IPS-18c (cell line): Measurements from ENCODE around the gene MOB2.
"Not testable (repeated sequence)": the region's sequence is repeated elsewhere in the genome, so short reads cannot be mapped to it uniquely, and the experiment has no call there.

Experiments used
- H3K4me3 ChIP-seq: 2 replicates; pipeline ENCODE4 v1.7.0; 2013; ENCODE audit warnings: low read depth, mild to moderate bottlenecking, low read length, moderate library complexity; ENCODE audit not compliant: insufficient read depth
- H3K9me3 ChIP-seq: one replicate; pipeline ENCODE4 v1.6.1; 2013; ENCODE audit warnings: mild to moderate bottlenecking, low read length, moderate library complexity; ENCODE audit not compliant: control insufficient read depth, insufficient read depth

Gene MOB2

GRCh38 chr11:1445741-1446445, 40.7 kb downstream of the MOB2 start:
- no peak overlapping the region for H3K4me3 ChIP-seq
- H3K9me3 ChIP-seq: no peaks in the 10 kb centered on the region

GRCh38 chr11:1444823-1445422, 41.7 kb downstream of the MOB2 start:
- Histone ChIP-seq H3K9me3 (no peaks in the 10 kb centered on the region), H3K4me3 (no peak overlapping the region)

GRCh38 chr11:1444321-1444720, 42.3 kb downstream of the MOB2 start:
- no peaks in the 10 kb centered on the region for H3K9me3 ChIP-seq
- H3K4me3 ChIP-seq: no peak overlapping the region

GRCh38 chr11:1443737-1444136, 42.8 kb downstream of the MOB2 start:
- H3K4me3 ChIP-seq: no peak overlapping the region
- no peaks in the 10 kb centered on the region for H3K9me3 ChIP-seq

GRCh38 chr11:1442807-1443366, 43.7 kb downstream of the MOB2 start:
- Histone ChIP-seq H3K4me3 (no peak overlapping the region), H3K9me3 (no peaks in the 10 kb centered on the region)

- H3K4me3 ChIP-seq: no peak overlapping the region
- H3K9me3 ChIP-seq: no peaks in the 10 kb centered on the region
These were observed 44.4 kb downstream of the MOB2 start for GRCh38 chr11:1442163-1442562.

- Histone ChIP-seq H3K4me3 (no peak overlapping the region), H3K9me3 (no peaks in the 10 kb centered on the region)
These were observed 46.1 kb downstream of the MOB2 start for GRCh38 chr11:1440496-1440895.

- Histone ChIP-seq H3K4me3 (no peak overlapping the region), H3K9me3 (no peaks in the 10 kb centered on the region)
These were observed 46.5 kb downstream of the MOB2 start for GRCh38 chr11:1440066-1440465.

- Histone ChIP-seq H3K4me3 (no peak overlapping the region), H3K9me3 (no peaks in the 10 kb centered on the region)
These were observed 47.2 kb downstream of the MOB2 start for GRCh38 chr11:1439341-1439740.

GRCh38 chr11:1438967-1439330, 47.6 kb downstream of the MOB2 start:
- H3K4me3 ChIP-seq: no peak overlapping the region
- no peaks in the 10 kb centered on the region for H3K9me3 ChIP-seq

GRCh38 chr11:1438261-1438966, 48.2 kb downstream of the MOB2 start:
- no peak overlapping the region for H3K4me3 ChIP-seq
- no peaks in the 10 kb centered on the region for H3K9me3 ChIP-seq

GRCh38 chr11:1437500-1437899, 49.1 kb downstream of the MOB2 start:
- no peaks in the 10 kb centered on the region for H3K9me3 ChIP-seq
- no peak overlapping the region for H3K4me3 ChIP-seq

- H3K4me3 ChIP-seq: no peak overlapping the region
- no peaks in the 10 kb centered on the region for H3K9me3 ChIP-seq
These were observed 50.0 kb downstream of the MOB2 start for GRCh38 chr11:1436468-1437039.

GRCh38 chr11:1435820-1436467, 50.6 kb downstream of the MOB2 start:
- H3K4me3 ChIP-seq: no peak overlapping the region

GRCh38 chr11:1435479-1435819, 51.1 kb downstream of the MOB2 start:
- not testable (repeated sequence) for H3K4me3 ChIP-seq, H3K9me3 ChIP-seq

More at GRCh38 chr11:1435820-1436467, 50.6 kb downstream of the MOB2 start:
- H3K9me3 ChIP-seq: no peaks in the 10 kb centered on the region

- Histone ChIP-seq H3K4me3 (no peak overlapping the region), H3K9me3 (no peaks in the 10 kb centered on the region)
These were observed 52.5 kb downstream of the MOB2 start for GRCh38 chr11:1433977-1434640.

- H3K4me3 ChIP-seq: no peak overlapping the region
- H3K9me3 ChIP-seq: no peaks in the 10 kb centered on the region
These were observed 53.0 kb downstream of the MOB2 start for GRCh38 chr11:1433568-1433967.
